BJ (cell line): ENCODE measurements around the gene TMEM174. TPM values are rescaled to one million over a fixed set of nuclear protein-coding genes. Genes with fewer than 3 reads are reported as not detected.

ENCODE experiments used
- CTCF ChIA-PET: fragments of 350-600 bp; formaldehyde crosslinking; extraction: SDS; loops from one replicate; lab custom pipeline; 2021; ENCODE audit warnings: antibody characterized with exemption, inconsistent platforms; lab: Yijun Ruan, JAX
- POLR2A ChIA-PET: fragments of 300-600 bp; sonication (Branson Sonifier 250); formaldehyde crosslinking; extraction: SDS; loops from one replicate; lab custom pipeline; 2021; ENCODE audit warnings: antibody characterized with exemption; lab: Charles Lee
- DNase-seq: peaks from one replicate; pipeline ENCODE4 v3.0.0-alpha.2; 2011; ENCODE audit warnings: low read depth
- H3K27me3 ChIP-seq: 2 replicates; pipeline ENCODE4 v1.6.0; 2011; ENCODE audit warnings: low read length; ENCODE audit not compliant: control insufficient read depth, insufficient read depth
- H3K36me3 ChIP-seq: 2 replicates; pipeline ENCODE4 v1.5.1; 2011; ENCODE audit warnings: low read length; ENCODE audit not compliant: control insufficient read depth, insufficient read depth
- H3K4me3 ChIP-seq: 2 replicates; pipeline ENCODE4 v1.5.1; 2011; ENCODE audit warnings: low read depth, mild to moderate bottlenecking, control low read depth, low read length
- polyA plus RNA-seq: library from polyadenylated mRNA; depleted of rRNA; stranded (reverse); fragments of >200 nt; gene quantifications from 2 replicates; pipeline ENCODE4 v1.2.3, GENCODE V29; 2011
- TF ChIP-seq, protein P1 (sequence below): IDR thresholded peaks from 2 replicates; pipeline ENCODE4 v1.5.1; 2011; ENCODE audit warnings: low read depth, mild to moderate bottlenecking, control low read depth, inconsistent platforms, low read length, moderate library complexity; ENCODE audit not compliant: insufficient read depth

TMEM174 gene
- polyA plus RNA-seq, 1 experiment: not detected

DNA sequence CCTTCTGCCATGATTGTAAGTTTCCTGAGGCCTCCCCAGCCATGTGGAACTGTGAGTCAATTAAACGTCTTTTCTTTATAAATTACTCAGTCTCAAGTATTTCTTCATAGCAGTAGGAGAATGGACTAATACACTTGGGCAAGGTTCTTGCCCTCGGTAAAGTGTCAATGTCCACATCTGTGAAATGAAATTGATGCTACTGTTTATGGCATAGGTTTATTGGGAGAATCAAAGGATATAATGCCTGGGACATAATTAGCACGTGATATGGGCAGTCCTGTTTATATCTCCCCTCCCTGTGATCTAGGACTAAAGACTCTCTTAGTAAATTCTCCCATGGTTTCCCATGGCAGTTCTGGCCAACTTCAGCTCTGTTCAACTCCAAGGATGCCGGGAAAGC, 19.4 kb downstream of the TMEM174 start:
- no peak for DNase-seq
- peaks cover 8% of the 10 kb centered on the region for H3K27me3 ChIP-seq
- no peak overlapping the region for H3K4me3 ChIP-seq
- TF ChIP-seq, protein P1, sequence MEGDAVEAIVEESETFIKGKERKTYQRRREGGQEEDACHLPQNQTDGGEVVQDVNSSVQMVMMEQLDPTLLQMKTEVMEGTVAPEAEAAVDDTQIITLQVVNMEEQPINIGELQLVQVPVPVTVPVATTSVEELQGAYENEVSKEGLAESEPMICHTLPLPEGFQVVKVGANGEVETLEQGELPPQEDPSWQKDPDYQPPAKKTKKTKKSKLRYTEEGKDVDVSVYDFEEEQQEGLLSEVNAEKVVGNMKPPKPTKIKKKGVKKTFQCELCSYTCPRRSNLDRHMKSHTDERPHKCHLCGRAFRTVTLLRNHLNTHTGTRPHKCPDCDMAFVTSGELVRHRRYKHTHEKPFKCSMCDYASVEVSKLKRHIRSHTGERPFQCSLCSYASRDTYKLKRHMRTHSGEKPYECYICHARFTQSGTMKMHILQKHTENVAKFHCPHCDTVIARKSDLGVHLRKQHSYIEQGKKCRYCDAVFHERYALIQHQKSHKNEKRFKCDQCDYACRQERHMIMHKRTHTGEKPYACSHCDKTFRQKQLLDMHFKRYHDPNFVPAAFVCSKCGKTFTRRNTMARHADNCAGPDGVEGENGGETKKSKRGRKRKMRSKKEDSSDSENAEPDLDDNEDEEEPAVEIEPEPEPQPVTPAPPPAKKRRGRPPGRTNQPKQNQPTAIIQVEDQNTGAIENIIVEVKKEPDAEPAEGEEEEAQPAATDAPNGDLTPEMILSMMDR: no peak
- CTCF ChIA-PET: interaction anchor here (1.8 to 3.4 kb wide), 2 partner anchors 9 to 23 kb away, joined by 5 to 12 read pairs; no protein-coding TSS in a partner anchor
- no peaks in the 10 kb centered on the region for H3K36me3 ChIP-seq
- POLR2A ChIA-PET: no interaction called here

DNA sequence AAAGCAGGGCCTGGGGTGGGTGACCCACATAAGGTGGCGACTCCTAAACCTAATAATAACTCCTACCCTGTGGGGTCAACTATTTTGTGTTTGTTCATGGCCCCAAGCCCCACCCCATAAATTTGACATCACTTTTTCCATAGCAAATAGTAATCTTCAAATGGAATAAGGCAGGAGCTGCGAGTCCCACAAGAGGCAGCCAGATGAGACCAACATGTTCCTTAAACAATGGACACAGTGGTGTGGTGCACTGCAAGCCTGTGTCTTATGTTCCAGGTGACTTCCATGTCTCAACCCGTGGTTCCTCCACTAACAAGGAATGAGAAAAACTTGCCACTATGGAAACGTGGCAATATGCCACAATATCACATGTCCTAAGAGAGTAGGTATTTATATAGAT, 20.6 kb downstream of the TMEM174 start:
- Histone ChIP-seq H3K4me3 (no peak overlapping the region), H3K36me3 (no peaks in the 10 kb centered on the region), H3K27me3 (peaks cover 10% of the 10 kb centered on the region)
- POLR2A ChIA-PET: no interaction called here
- no peak for DNase-seq
- CTCF ChIA-PET: interaction anchor here (1.8 to 3.4 kb wide), 2 partner anchors 8 to 22 kb away, joined by 5 to 12 read pairs; no protein-coding TSS in a partner anchor
- TF ChIP-seq, protein P1: no peak

DNA sequence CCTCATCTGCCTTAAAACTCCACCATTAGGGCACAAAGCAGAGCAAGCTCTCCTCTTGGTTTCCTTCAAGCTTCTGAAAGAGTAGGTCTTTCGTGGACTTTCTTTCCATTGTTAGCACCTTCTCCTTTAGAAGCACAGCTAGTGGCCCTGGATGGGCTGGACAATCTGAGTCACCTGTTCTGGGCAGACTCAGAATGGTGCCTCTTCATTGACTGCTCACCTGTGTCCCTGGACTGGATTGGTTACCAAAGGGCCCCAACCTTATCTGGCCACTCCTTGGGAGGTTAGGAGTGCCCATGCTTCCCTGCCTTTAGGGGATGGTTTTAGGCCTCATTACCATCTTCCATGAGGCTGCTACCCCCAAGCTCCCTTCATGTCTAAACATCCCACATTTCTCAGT, 23.2 kb downstream of the TMEM174 start:
- Histone ChIP-seq H3K36me3 (no peaks in the 10 kb centered on the region), H3K4me3 (no peak overlapping the region), H3K27me3 (peaks cover 10% of the 10 kb centered on the region)
- POLR2A ChIA-PET: no interaction called here
- no peak for DNase-seq
- CTCF ChIA-PET: interaction anchor here (0.8 kb wide), 1 partner anchor 113 kb away, joined by 3 read pairs; no protein-coding TSS in a partner anchor
- TF ChIP-seq, protein P1: no peak

DNA sequence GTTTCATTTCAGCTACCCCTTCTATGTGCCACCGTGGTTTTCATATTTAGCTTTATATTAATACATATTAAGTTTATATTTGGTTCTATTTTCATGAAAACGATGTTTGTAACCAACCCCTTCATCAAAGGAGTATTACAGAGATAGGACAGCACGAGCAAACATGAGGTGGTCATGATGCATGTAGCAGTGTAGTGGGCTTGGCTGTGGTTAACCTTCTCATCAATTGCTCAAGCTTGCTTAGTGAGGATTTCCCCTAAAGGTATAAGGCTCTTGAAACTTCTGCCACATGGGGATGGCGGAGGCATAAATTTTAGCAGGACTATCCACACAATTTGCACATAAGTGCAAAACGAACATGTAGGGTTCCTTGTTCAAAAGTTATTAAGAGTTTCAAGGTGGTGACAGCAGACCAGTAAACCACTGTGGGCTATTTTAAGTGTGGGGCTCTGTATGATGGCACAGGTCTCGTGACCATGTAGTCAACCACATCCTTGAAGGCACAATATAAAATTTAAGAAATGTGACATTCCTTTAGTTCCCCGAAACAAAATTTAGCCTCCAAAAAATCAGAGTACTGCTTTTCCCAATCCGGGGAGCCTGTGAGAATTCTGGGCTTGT, 24.8 kb downstream of the TMEM174 start:
- DNase-seq: no peak
- ChIA-PET CTCF (interaction anchor here (0.7 to 1.4 kb wide), 6 partner anchors 13 to 254 kb away, joined by 3 to 6 read pairs (median 4); partner anchors contain the start of gene FOXD1), POLR2A (interaction anchor here (0.6 kb wide), 1 partner anchor 8 kb away, joined by 6 read pairs; no protein-coding TSS in a partner anchor)
- Histone ChIP-seq H3K27me3 (peaks cover 10% of the 10 kb centered on the region), H3K36me3 (no peaks in the 10 kb centered on the region), H3K4me3 (no peak overlapping the region)
- TF ChIP-seq, protein P1: no peak

DNA sequence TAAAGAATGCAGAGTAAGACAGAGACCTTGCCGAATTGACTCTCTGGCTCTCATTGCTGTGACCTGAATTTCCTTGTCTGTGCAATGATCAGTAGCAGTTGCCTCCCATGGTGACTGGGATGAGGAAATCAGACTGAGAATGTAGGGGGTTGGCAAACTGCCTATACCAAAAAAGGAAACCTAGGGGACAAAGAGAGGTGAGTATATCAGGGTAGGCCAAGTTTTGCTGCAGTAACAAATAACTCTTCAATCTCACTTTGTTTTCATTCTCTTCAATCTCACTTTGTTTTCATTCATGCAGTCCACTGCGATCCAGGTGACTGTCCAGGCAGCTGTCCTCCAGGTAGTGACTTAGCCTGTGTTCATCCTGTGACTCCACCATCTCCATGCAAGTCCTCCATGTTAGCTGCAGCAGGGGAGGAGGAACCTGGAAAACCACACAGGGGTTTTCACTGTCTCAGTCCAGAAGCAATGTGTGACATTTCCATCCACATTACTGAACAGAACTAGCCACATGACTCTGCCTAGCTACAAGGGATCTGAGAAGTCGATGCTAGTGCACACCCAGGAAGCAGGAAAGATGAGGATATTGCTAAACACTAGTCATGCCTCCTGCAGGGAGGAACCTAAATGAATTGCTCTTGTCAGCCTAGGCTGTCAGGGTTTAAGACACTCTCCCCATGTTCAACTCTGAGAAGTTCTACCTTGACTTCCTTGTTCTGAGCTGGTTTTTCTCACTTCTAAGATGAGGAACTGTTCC, 26.0 kb downstream of the TMEM174 start:
- no peak overlapping the region for H3K4me3 ChIP-seq
- POLR2A ChIA-PET: no interaction called here
- H3K27me3 ChIP-seq: peaks cover 10% of the 10 kb centered on the region
- no peak for DNase-seq
- H3K36me3 ChIP-seq: no peaks in the 10 kb centered on the region
- CTCF ChIA-PET: interaction anchor here (0.6 to 1.3 kb wide), 3 partner anchors 10 to 116 kb away, joined by 3 to 4 read pairs (median 3); no protein-coding TSS in a partner anchor
- TF ChIP-seq, protein P1: no peak
